Activated naive CD4-positive, alpha-beta T cell treated with anti-CD3 and anti-CD28 coated beads for 36 hours (primary cell): ENCODE results near the gene AUTS2. TPM values are rescaled to one million over a fixed set of nuclear protein-coding genes. Genes with fewer than 3 reads are reported as not detected.

Experiments
- CTCF ChIA-PET: fragments of 350-600 bp; sonication (Branson Sonifier 250); formaldehyde crosslinking; loops from one replicate; lab custom pipeline; 2021; ENCODE audit warnings: antibody characterized with exemption; lab: Charles Lee
- DNase-seq: peaks from one replicate; pipeline ENCODE4 v3.0.0-alpha.2; 2020
- H3K27ac Mint-ChIP-seq: one replicate; pipeline ENCODE4 v1.8.0; 2021; ENCODE audit warnings: mild to moderate bottlenecking, mixed read lengths
- H3K27me3 Mint-ChIP-seq: one replicate; pipeline ENCODE4 v1.8.0; 2021; ENCODE audit warnings: low read depth, mixed read lengths
- H3K36me3 Mint-ChIP-seq: one replicate; pipeline ENCODE4 v1.8.0; 2021; ENCODE audit warnings: low read depth, mixed read lengths
- H3K4me1 Mint-ChIP-seq: one replicate; pipeline ENCODE4 v1.8.0; 2021; ENCODE audit warnings: low read depth, mixed read lengths
- H3K4me3 Mint-ChIP-seq: one replicate; pipeline ENCODE4 v1.8.0; 2021; ENCODE audit warnings: mild to moderate bottlenecking, moderate library complexity, mixed read lengths
- H3K9me3 Mint-ChIP-seq: one replicate; pipeline ENCODE4 v1.8.0; 2021; ENCODE audit warnings: mixed read lengths
- intact Hi-C: fragments of 100-400 bp; cut with micrococcal nuclease; formaldehyde crosslinking; loops from one replicate; pipeline ENCODE4 v1.15.1; 2023
- total RNA-seq, 2 experiments: library from RNA; stranded (reverse); gene quantifications; one replicate each; pipeline ENCODE4 v1.2.3, GENCODE V29; 2021

The AUTS2 gene
- total RNA-seq, 2 experiments from 2014 or later, result 0.79 to 1.1 TPM

DNA sequence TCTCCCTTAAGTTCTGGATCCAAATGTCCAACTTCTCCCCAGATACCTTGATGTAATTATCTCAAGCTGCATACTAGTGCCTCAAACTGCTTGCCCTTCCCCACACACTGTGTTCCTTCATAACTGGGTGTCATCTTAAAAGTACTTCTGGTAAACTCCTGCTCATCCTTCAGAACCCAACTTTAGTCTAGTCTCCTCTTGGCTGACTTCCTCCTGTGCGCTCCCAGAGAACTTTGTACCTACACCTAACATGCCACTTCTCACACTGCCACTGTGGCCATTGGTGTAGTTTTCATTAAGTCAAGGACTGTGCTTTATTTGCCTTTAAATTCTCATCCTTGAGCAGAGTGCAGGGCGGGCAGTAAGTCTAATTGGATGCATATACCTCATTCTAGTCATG, 958.5 kb downstream of the AUTS2 start:
- H3K4me3 Mint-ChIP-seq, result no peak overlapping the region
- intact Hi-C loops, result no loop called here
- no peak for DNase-seq
- H3K36me3 Mint-ChIP-seq, result no peaks in the 10 kb centered on the region
- no peak overlapping the region for H3K27ac Mint-ChIP-seq
- CTCF ChIA-PET, result no interaction called here
- H3K27me3 Mint-ChIP-seq, result no peaks in the 10 kb centered on the region
- H3K9me3 Mint-ChIP-seq, result peaks cover 7% of the 10 kb centered on the region
- no peaks in the 10 kb centered on the region for H3K4me1 Mint-ChIP-seq

DNA sequence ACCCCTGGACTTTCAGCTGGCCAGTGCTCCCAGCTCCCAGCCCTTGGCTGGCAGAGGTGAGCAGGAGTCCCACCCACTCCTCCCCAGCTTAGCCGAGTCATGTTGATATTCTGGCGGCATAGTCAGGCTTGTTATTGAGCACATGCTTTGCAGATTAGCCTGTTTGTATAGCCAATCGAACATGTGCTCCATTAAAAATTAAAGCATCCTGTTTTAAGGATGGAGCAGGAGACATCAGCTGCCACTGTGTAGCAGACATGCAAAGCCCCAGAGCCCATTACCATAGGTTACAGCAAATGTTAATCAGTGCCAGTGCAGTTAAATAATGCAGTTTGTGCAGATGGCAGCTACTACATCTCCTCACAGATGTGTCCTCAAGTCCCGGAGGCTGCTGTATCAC, 959.1 kb downstream of the AUTS2 start:
- no peaks in the 10 kb centered on the region for H3K4me1 Mint-ChIP-seq
- no peak overlapping the region for H3K27ac Mint-ChIP-seq

DNA sequence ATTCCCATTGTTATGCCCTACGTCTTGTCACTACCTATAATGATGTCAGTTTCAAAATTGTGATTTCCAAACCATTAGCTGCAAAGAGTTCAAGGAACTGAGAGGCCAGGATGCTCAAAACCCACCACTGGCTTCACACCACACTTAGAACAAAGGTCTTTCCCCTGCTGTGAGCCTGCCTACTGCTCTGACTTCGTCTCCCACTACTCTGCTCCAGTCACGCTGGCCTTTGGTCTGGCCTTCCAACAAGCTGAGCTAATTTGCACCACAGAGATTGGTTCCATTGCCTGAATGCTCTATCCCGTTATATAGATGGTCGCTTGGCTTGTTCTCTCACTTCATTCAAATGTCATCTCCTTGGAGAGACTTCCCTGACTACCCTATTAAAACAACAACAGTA, 961.5 kb downstream of the AUTS2 start:
- Mint-ChIP-seq H3K9me3 (peaks cover 5% of the 10 kb centered on the region), H3K36me3 (no peaks in the 10 kb centered on the region), H3K4me3 (no peak overlapping the region), H3K27ac (no peak overlapping the region), H3K4me1 (no peaks in the 10 kb centered on the region), H3K27me3 (no peaks in the 10 kb centered on the region)
- intact Hi-C loops, result no loop called here
- DNase-seq, result no peak
- CTCF ChIA-PET, result no interaction called here

More for the DNA sequence above, 959.1 kb downstream of the AUTS2 start:
- DNase-seq, result no peak
- CTCF ChIA-PET, result no interaction called here
- no peak overlapping the region for H3K4me3 Mint-ChIP-seq
- no peaks in the 10 kb centered on the region for H3K36me3 Mint-ChIP-seq
- peaks cover 7% of the 10 kb centered on the region for H3K9me3 Mint-ChIP-seq
- intact Hi-C loops, result no loop called here
- H3K27me3 Mint-ChIP-seq, result no peaks in the 10 kb centered on the region

DNA sequence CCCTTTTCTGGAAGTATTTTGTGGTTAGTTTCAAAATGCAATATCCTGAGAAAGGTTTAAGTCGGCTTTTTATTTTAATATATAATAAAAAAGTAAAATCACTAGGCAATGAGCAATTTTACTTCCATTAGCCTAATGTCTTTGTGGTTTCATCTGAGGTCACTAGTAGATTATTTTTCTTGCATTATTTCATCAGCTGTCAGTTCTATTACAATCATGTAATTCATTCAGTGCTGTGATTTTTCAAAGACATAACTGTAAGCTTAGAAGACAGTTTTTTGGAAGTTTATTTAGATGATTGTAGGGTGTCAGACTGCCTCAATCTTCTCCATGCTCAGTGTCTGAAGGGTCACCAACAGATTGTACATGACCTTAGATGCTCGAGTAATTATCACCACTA, 965.7 kb downstream of the AUTS2 start:
- Mint-ChIP-seq H3K4me3 (no peak overlapping the region), H3K27me3 (no peaks in the 10 kb centered on the region), H3K9me3 (peaks cover 4% of the 10 kb centered on the region), H3K4me1 (no peaks in the 10 kb centered on the region), H3K27ac (no peak overlapping the region), H3K36me3 (no peaks in the 10 kb centered on the region)
- intact Hi-C loops, result no loop called here
- DNase-seq, result no peak
- CTCF ChIA-PET, result no interaction called here

DNA sequence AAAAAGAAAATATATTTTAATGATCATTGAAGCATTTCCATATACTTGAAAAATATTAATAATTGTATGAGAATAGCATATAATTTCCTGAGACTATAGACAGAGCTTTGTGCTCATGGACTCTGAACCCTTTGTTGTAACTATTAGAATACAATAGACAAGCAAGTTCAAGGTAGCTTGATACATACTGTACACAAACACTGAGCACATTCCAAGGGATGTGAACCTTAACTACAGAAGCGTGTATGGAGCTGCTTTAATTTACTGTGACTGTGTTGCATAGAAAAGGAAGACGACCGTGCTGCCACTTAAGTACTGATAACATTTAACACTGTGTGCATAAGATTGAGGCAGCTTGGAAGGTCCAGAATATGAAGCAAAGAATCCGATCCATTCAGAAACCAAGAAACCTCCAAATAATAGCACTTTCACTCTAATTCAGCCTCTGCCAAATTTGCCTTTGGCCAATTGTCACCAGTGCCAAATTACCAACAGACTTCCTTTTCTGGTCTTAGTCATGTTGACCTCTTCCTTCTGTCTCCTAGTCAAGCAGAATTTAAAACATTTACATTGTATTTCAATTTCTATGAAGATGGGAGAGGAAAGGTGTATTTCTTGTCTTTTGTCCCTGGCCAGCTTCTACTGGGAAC, 967.6 kb downstream of the AUTS2 start:
- H3K27ac Mint-ChIP-seq, result no peak overlapping the region
- H3K9me3 Mint-ChIP-seq, result no peaks in the 10 kb centered on the region
- intact Hi-C loops, result no loop called here
- no peak for DNase-seq
- H3K4me3 Mint-ChIP-seq, result no peak overlapping the region
- no peaks in the 10 kb centered on the region for H3K36me3 Mint-ChIP-seq
- CTCF ChIA-PET, result interaction anchor here (0.6 to 0.8 kb wide), 2 partner anchors 14 to 1776 kb away, joined by 3 read pairs; no protein-coding TSS in a partner anchor
- no peaks in the 10 kb centered on the region for H3K27me3 Mint-ChIP-seq
- H3K4me1 Mint-ChIP-seq, result no peaks in the 10 kb centered on the region

DNA sequence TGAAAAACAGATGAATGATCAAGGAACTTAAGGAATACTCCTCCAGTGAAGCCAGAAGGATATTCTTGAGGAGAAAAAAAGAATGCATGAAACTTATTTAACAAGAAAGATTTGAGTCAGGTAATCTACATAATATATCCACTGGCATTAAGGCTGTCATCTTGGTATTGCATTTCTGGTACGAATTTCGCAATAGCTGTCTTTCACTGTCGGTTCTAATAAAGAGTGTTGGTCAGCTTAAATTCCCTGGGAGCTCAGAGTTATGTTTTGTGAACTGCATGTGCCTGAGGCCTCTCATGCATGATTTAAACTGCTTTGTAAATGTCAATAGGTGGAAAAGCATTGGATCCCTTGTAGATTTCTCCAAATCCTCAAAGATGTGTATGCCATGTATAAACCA, 968.4 kb downstream of the AUTS2 start:
- intact Hi-C loops, result no loop called here
- DNase-seq, result no peak
- Mint-ChIP-seq H3K27ac (no peak overlapping the region), H3K36me3 (no peaks in the 10 kb centered on the region), H3K9me3 (no peaks in the 10 kb centered on the region), H3K4me3 (no peak overlapping the region), H3K4me1 (no peaks in the 10 kb centered on the region), H3K27me3 (no peaks in the 10 kb centered on the region)
- CTCF ChIA-PET, result interaction anchor here (0.6 to 0.8 kb wide), 2 partner anchors 13 to 1777 kb away, joined by 3 read pairs; no protein-coding TSS in a partner anchor

DNA sequence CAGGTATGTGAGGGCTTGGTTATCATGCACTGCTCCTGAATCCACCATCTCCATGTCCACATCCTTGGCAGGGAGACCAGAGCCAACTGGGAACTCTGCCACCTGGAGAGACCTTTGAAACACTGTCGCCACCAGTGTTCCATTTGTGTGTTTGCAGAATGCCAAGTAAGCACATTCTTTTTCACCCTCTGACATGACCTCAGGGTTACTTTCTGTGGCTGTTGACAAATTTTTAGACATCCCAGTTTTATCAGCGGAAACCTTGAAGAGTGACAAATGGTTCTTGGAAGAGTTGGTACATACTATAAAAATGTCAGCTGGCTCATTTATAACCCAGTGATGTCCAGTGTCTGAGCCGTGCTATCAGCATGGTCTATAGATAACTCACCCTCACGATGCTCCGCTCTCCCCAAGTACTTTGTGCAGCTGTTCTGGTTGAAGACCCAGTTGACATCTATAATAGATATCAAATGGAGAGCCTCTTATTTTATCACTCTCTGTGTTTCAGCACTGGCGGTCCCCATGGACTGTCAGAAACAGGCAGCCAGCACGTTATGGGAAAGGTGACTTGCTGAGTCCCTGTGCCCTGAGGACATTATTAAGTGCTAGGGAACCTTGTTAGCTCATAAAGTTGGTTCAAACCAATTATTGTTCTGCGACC, 970.5 kb downstream of the AUTS2 start:
- Mint-ChIP-seq H3K4me3 (no peak overlapping the region), H3K4me1 (no peaks in the 10 kb centered on the region), H3K27me3 (no peaks in the 10 kb centered on the region), H3K27ac (no peak overlapping the region), H3K36me3 (no peaks in the 10 kb centered on the region), H3K9me3 (no peaks in the 10 kb centered on the region)
- intact Hi-C loops, result no loop called here
- DNase-seq, result no peak
- CTCF ChIA-PET, result no interaction called here

DNA sequence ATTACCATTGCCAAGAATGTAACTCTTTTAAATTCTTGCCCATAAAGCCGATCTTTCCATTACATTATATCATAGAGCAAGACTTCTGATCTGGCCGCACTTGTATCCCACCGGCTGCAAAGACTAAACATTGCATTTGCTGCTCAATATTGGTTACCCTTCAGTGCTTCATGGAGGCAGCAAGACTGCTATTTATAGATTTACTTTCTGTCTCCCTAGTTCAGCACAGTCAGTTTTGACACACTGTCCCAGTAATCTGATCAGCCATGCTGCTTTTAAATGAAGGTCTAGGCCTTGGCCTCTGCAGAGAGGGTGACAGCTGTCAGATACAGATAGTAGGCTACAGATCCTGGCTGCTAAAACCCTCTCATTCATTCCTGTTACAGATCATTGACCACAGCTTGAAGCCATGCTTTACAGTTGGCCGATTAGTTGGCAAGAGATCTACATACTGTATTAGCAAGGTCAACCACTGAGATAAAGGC, 971.1 kb downstream of the AUTS2 start:
- intact Hi-C loops, result no loop called here
- DNase-seq, result no peak
- Mint-ChIP-seq H3K27me3 (no peaks in the 10 kb centered on the region), H3K4me1 (no peaks in the 10 kb centered on the region), H3K9me3 (no peaks in the 10 kb centered on the region), H3K36me3 (no peaks in the 10 kb centered on the region), H3K4me3 (no peak overlapping the region), H3K27ac (no peak overlapping the region)
- CTCF ChIA-PET, result no interaction called here

DNA sequence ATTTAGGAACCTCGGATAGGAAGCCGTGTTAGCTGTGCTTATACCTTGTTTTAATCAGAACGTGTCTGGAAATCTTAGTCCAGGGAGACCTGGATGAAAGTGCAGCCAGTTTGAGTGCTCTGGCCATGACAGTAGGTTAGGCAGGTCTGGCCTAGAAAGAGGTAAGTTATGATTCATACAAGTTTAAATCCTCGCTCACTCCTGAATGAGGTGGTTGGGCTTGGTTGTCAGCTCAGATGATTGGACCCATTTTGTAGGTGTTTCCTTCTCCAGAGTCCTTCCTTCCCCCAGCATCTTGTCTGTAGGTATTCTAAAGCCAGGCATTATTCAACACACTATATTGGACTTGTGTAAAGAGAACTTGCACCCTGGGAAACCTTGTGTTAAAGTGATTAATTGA, 971.8 kb downstream of the AUTS2 start:
- H3K27me3 Mint-ChIP-seq, result no peaks in the 10 kb centered on the region
- no peak for DNase-seq
- no peak overlapping the region for H3K4me3 Mint-ChIP-seq
- CTCF ChIA-PET, result no interaction called here
- H3K27ac Mint-ChIP-seq, result no peak overlapping the region
- H3K36me3 Mint-ChIP-seq, result no peaks in the 10 kb centered on the region
- intact Hi-C loops, result no loop called here
- no peaks in the 10 kb centered on the region for H3K9me3 Mint-ChIP-seq
- H3K4me1 Mint-ChIP-seq, result no peaks in the 10 kb centered on the region

DNA sequence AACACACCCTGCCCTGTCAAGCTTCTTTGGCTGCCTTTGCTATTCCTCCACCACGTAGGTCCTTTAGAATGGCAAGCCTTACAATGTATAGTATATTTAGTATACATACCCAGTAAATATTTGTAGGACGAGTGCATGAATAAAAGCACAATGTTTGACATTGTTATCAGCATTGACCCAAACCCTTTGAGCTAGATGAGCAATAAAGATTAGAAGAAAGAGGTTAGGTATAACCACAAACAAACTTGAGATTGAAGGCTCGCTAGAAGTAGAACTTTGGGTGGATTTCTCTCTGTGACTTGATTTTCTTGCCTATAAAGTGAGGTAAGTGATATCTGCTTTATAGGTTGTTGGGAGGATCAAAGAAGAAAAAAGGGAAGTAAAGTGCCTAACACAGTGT, 972.7 kb downstream of the AUTS2 start:
- Mint-ChIP-seq H3K9me3 (no peaks in the 10 kb centered on the region), H3K36me3 (no peaks in the 10 kb centered on the region), H3K4me3 (no peak overlapping the region), H3K4me1 (no peaks in the 10 kb centered on the region), H3K27me3 (no peaks in the 10 kb centered on the region), H3K27ac (no peak overlapping the region)
- intact Hi-C loops, result no loop called here
- DNase-seq, result no peak
- CTCF ChIA-PET, result no interaction called here

DNA sequence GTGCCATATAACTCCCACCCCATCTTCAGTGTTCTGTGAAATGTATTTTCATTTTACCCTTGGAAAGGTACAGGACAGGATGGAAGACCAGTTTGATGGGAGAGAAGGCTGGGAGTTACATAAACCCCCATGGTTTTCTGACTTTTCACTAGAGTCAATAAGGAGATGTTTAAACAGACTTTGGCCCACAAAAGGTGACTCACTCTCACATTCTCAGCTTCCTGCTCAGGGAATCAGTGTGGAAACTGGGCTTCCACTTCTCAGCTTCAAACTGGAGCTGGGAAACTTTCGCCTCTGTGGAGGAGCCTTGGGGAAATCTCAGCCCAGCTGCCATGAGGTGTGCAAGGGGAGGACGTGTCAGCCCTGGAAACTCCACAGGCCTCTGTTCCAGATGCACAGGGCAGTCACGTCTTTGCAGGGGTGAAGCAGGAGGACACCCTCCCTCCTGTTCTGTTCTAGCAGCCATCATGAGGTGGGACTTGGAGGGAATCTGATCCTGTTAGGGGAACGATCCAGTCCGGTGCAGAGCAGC, 973.2 kb downstream of the AUTS2 start:
- DNase-seq, result no peak
- Mint-ChIP-seq H3K4me1 (no peaks in the 10 kb centered on the region), H3K27me3 (no peaks in the 10 kb centered on the region), H3K9me3 (no peaks in the 10 kb centered on the region), H3K36me3 (no peaks in the 10 kb centered on the region), H3K4me3 (no peak overlapping the region), H3K27ac (no peak overlapping the region)
- CTCF ChIA-PET, result no interaction called here
- intact Hi-C loops, result no loop called here

DNA sequence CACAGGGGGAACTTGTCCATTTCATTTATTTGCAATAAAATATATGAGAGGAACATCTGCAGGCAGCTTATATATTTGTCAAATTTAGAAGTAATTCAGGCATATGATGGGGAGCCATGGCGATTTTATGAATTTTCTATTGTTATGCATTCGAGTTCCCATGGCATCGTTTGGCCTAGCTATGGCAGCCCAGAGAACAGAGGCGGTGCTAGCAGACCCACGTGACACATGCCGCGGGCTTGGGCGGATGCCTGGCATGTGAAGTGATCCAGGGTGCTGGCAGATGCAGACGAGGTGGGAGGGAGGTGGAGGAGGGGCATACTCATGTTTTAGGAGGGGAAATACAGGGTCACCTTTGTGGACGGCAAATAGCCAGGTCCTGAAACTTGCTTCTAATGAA, 973.7 kb downstream of the AUTS2 start:
- H3K27me3 Mint-ChIP-seq, result no peaks in the 10 kb centered on the region
- intact Hi-C loops, result no loop called here
- CTCF ChIA-PET, result no interaction called here
- no peak for DNase-seq
- no peak overlapping the region for H3K4me3 Mint-ChIP-seq
- H3K27ac Mint-ChIP-seq, result no peak overlapping the region
- no peaks in the 10 kb centered on the region for H3K9me3 Mint-ChIP-seq
- H3K4me1 Mint-ChIP-seq, result no peaks in the 10 kb centered on the region
- no peaks in the 10 kb centered on the region for H3K36me3 Mint-ChIP-seq

DNA sequence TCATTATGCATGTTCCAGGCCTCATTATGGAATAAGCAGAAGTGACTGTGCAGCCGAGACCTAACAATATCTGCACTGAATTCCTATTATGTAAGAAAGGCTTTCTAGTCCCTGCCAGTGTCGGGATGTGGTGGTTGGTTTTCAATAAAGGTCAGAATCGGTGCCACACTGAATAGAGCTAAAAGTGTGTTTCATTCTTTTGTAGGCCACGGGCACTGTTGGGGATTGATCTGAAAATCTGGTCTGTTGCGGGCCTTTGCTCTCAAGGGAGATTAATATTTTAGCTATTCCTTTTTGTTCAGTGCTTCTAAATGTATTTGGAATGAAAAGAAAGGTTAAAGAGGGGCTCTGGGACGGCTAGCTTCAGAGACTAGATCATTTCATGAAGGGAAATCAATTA, 974.3 kb downstream of the AUTS2 start:
- no peak for DNase-seq
- no peak overlapping the region for H3K27ac Mint-ChIP-seq
- H3K4me1 Mint-ChIP-seq, result no peaks in the 10 kb centered on the region
- no peaks in the 10 kb centered on the region for H3K27me3 Mint-ChIP-seq
- CTCF ChIA-PET, result no interaction called here
- intact Hi-C loops, result no loop called here
- H3K9me3 Mint-ChIP-seq, result no peaks in the 10 kb centered on the region
- no peak overlapping the region for H3K4me3 Mint-ChIP-seq
- H3K36me3 Mint-ChIP-seq, result no peaks in the 10 kb centered on the region
